ENCODE results near the gene RTL3.

DNA sequence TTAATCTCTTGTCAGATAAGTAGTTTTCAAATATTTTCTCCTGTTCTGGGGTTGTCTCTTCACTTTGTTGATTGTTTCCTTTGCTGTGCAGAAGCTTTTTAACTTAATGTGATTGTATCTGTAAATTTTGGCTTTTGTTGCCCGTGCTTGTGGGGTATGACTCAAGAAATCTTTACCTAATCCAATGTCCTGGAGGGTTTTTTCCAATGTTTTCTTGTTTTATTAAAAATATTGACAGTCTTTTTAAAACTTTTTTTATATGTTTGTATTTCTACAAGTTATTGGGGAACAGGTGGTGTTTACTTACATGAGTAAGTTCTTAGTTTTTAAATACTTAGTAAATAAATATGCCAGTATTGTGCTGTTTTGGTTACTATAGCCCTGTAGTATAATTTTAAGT is 44.9 kb downstream of the RTL3 start:
- TF ChIP-seq, protein P1, sequence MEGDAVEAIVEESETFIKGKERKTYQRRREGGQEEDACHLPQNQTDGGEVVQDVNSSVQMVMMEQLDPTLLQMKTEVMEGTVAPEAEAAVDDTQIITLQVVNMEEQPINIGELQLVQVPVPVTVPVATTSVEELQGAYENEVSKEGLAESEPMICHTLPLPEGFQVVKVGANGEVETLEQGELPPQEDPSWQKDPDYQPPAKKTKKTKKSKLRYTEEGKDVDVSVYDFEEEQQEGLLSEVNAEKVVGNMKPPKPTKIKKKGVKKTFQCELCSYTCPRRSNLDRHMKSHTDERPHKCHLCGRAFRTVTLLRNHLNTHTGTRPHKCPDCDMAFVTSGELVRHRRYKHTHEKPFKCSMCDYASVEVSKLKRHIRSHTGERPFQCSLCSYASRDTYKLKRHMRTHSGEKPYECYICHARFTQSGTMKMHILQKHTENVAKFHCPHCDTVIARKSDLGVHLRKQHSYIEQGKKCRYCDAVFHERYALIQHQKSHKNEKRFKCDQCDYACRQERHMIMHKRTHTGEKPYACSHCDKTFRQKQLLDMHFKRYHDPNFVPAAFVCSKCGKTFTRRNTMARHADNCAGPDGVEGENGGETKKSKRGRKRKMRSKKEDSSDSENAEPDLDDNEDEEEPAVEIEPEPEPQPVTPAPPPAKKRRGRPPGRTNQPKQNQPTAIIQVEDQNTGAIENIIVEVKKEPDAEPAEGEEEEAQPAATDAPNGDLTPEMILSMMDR (IDR thresholded peaks at IDR 0.05; ENCODE audit: poor library complexity) = no peak
- TF ChIP-seq EZH2 (IDR thresholded peaks at IDR 0.05; ENCODE audit: borderline replicate concordance) (no peak), EZH2phosphoT487 (IDR thresholded peaks at IDR 0.05; ENCODE audit: low read depth, severe bottlenecking, unreplicated experiment) (no peak)

All from hepatocyte (in vitro differentiated cells).